ENCODE results near the gene TMEM209.

TMEM209 gene

DNA sequence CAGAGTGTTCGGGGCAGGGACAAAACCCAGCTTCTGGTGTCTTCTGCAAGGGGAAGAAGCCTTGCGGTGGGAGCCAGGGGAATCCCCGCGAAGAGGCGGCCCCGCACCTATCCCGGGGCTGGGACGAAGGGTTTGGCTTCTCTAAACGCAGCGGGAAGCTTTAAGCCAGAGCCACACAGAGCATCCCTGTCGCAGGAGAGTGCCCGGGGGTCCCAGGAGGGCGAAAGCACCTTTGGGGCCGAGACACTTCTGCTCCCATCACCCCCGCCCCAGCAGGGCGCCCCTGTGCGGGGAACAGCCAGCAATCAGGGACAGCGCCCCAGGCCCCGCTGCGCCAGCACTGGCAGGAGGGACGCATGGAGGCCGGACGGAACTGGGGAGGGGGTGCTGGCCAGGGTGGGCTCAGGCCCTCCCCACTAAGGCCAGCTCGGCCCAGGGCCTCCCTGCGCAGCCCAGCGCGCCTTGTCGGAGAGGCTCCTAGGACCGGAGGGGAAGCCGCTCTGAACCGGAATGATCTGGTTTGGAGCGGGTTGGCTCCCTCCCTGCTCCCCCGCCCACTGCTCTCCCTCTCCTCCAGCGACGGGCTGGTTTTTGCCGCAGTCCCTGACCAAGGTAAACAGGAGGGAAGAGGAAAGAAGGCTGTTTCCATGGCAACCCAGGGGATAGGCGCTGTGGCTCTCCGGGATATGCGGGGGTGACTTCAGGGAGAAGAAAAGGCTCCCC lies 63.9 kb downstream of the TMEM209 start:
- H3K36me3 ChIP-seq (ENCODE audit: control insufficient read depth in 2 of 2, insufficient read depth in 1 of 2, low read length in 2 of 2) = peaks cover 0 to 14% of the 10 kb centered on the region in 2 experiments; a peak in 2 of 3 replicates
- ChIA-PET CTCF (no interaction called here), POLR2A (no interaction called here)
- H3K9me3 ChIP-seq (ENCODE audit: control insufficient read depth, insufficient read depth, low read depth, low read length) = no peaks in the 10 kb centered on the region
- H3K27ac ChIP-seq (ENCODE audit: extremely low read depth, low read depth, low read length) = no peak overlapping the region
- H3K4me1 ChIP-seq (ENCODE audit: control insufficient read depth, insufficient read depth, low read length) = no peaks in the 10 kb centered on the region
- H3K4me3 ChIP-seq (ENCODE audit: low read depth, low read length) = no peak overlapping the region
- TF ChIP-seq BCL11A (tag by site-specific recombination; IDR thresholded peaks at IDR 0.05; ENCODE audit: low read depth) = no peak

DNA sequence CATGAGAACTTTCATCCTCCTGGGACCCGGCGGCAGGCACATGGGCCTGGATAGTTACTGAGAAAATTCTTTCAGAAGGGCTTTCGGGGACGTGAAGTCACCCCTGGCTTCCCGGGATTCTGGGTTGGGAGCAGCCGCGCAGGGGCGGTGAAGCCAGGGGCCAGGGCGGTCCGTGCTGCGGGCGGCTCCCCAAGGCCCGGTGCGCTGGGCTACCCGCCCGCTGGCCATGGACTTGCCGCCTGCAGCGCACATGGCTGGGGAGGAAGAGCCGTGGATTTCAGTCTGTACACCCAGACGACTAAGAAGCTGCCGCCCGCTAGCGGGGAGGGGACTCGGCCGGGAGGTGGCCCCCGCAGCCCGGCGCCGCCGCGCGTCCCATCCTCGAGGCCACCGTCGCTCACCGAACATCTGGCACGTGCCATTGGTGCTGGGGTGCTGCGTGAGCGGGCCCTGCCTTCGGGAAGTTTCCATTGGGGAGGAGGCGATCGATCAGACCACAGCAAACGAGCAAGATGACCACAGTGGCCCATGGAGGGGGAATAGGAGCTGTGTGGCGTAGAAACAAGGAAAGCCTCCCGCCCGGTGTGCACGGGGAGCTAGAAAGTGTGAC lies 64.5 kb downstream of the TMEM209 start:
- Histone ChIP-seq H3K9me3 (ENCODE audit: control insufficient read depth, insufficient read depth, low read depth, low read length) (no peaks in the 10 kb centered on the region), H3K36me3 (ENCODE audit: control insufficient read depth in 2 of 2, insufficient read depth in 1 of 2, low read length in 2 of 2) (peaks cover 0 to 15% of the 10 kb centered on the region in 2 experiments; a peak in 2 of 3 replicates), H3K27ac (ENCODE audit: extremely low read depth, low read depth, low read length) (no peak overlapping the region), H3K4me3 (ENCODE audit: low read depth, low read length) (no peak overlapping the region), H3K4me1 (ENCODE audit: control insufficient read depth, insufficient read depth, low read length) (no peaks in the 10 kb centered on the region)
- ChIA-PET POLR2A (no interaction called here), CTCF (no interaction called here)
- TF ChIP-seq, protein P1, sequence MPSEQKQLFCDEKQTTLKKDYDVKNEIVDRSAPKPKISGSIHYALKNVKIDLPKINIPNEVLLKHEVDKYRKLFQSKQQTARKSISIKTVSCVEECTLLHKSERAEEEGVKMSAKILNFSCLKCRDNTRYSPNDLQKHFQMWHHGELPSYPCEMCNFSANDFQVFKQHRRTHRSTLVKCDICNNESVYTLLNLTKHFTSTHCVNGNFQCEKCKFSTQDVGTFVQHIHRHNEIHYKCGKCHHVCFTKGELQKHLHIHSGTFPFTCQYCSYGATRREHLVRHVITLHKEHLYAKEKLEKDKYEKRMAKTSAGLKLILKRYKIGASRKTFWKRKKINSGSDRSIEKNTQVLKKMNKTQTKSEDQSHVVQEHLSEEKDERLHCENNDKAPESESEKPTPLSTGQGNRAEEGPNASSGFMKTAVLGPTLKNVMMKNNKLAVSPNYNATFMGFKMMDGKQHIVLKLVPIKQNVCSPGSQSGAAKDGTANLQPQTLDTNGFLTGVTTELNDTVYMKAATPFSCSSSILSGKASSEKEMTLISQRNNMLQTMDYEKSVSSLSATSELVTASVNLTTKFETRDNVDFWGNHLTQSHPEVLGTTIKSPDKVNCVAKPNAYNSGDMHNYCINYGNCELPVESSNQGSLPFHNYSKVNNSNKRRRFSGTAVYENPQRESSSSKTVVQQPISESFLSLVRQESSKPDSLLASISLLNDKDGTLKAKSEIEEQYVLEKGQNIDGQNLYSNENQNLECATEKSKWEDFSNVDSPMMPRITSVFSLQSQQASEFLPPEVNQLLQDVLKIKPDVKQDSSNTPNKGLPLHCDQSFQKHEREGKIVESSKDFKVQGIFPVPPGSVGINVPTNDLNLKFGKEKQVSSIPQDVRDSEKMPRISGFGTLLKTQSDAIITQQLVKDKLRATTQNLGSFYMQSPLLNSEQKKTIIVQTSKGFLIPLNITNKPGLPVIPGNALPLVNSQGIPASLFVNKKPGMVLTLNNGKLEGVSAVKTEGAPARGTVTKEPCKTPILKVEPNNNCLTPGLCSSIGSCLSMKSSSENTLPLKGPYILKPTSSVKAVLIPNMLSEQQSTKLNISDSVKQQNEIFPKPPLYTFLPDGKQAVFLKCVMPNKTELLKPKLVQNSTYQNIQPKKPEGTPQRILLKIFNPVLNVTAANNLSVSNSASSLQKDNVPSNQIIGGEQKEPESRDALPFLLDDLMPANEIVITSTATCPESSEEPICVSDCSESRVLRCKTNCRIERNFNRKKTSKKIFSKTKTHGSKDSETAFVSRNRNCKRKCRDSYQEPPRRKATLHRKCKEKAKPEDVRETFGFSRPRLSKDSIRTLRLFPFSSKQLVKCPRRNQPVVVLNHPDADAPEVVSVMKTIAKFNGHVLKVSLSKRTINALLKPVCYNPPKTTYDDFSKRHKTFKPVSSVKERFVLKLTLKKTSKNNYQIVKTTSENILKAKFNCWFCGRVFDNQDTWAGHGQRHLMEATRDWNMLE (tag by site-specific recombination; conservative IDR thresholded peaks at IDR 0.05; ENCODE audit: low read depth) = no peak
- no peak for TF ChIP-seq ZNF140 (tag by site-specific recombination; IDR thresholded peaks at IDR 0.05)
- TF ChIP-seq ZFHX2 (tag by site-specific recombination; conservative IDR thresholded peaks at IDR 0.05) = no peak
- TF ChIP-seq, protein P2, sequence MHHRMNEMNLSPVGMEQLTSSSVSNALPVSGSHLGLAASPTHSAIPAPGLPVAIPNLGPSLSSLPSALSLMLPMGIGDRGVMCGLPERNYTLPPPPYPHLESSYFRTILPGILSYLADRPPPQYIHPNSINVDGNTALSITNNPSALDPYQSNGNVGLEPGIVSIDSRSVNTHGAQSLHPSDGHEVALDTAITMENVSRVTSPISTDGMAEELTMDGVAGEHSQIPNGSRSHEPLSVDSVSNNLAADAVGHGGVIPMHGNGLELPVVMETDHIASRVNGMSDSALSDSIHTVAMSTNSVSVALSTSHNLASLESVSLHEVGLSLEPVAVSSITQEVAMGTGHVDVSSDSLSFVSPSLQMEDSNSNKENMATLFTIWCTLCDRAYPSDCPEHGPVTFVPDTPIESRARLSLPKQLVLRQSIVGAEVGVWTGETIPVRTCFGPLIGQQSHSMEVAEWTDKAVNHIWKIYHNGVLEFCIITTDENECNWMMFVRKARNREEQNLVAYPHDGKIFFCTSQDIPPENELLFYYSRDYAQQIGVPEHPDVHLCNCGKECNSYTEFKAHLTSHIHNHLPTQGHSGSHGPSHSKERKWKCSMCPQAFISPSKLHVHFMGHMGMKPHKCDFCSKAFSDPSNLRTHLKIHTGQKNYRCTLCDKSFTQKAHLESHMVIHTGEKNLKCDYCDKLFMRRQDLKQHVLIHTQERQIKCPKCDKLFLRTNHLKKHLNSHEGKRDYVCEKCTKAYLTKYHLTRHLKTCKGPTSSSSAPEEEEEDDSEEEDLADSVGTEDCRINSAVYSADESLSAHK (tag by site-specific recombination; IDR thresholded peaks at IDR 0.05) = no peak
- TF ChIP-seq MYNN (tag by site-specific recombination; IDR thresholded peaks at IDR 0.05; ENCODE audit: borderline replicate concordance) = no peak
- TF ChIP-seq GLI4 (tag by site-specific recombination; IDR thresholded peaks at IDR 0.05) = no peak
- TF ChIP-seq, protein P3, sequence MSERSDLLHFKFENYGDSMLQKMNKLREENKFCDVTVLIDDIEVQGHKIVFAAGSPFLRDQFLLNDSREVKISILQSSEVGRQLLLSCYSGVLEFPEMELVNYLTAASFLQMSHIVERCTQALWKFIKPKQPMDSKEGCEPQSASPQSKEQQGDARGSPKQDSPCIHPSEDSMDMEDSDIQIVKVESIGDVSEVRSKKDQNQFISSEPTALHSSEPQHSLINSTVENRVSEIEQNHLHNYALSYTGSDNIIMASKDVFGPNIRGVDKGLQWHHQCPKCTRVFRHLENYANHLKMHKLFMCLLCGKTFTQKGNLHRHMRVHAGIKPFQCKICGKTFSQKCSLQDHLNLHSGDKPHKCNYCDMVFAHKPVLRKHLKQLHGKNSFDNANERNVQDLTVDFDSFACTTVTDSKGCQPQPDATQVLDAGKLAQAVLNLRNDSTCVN (tag by site-specific recombination; optimal IDR thresholded peaks at IDR 0.05) = no peak
- TF ChIP-seq ZNF292 (tag by site-specific recombination; IDR thresholded peaks at IDR 0.05; ENCODE audit: borderline replicate concordance, low read depth) = no peak
- no peak for TF ChIP-seq ZFP69B (tag by site-specific recombination; IDR thresholded peaks at IDR 0.05)
- TF ChIP-seq ZNF174 (tag by site-specific recombination; IDR thresholded peaks at IDR 0.05) = no peak
- no peak for TF ChIP-seq ZNF121 (tag by site-specific recombination; IDR thresholded peaks at IDR 0.05)
- no peak for TF ChIP-seq ZNF404 (tag by site-specific recombination; IDR thresholded peaks at IDR 0.05)
- TF ChIP-seq, protein P4, sequence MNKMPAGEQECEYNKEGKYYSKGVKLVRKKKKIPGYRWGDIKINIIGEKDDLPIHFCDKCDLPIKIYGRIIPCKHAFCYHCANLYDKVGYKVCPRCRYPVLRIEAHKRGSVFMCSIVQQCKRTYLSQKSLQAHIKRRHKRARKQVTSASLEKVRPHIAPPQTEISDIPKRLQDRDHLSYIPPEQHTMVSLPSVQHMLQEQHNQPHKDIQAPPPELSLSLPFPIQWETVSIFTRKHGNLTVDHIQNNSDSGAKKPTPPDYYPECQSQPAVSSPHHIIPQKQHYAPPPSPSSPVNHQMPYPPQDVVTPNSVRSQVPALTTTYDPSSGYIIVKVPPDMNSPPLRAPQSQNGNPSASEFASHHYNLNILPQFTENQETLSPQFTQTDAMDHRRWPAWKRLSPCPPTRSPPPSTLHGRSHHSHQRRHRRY (tag by site-specific recombination; IDR thresholded peaks at IDR 0.05) = no peak
- TF ChIP-seq, protein P5, sequence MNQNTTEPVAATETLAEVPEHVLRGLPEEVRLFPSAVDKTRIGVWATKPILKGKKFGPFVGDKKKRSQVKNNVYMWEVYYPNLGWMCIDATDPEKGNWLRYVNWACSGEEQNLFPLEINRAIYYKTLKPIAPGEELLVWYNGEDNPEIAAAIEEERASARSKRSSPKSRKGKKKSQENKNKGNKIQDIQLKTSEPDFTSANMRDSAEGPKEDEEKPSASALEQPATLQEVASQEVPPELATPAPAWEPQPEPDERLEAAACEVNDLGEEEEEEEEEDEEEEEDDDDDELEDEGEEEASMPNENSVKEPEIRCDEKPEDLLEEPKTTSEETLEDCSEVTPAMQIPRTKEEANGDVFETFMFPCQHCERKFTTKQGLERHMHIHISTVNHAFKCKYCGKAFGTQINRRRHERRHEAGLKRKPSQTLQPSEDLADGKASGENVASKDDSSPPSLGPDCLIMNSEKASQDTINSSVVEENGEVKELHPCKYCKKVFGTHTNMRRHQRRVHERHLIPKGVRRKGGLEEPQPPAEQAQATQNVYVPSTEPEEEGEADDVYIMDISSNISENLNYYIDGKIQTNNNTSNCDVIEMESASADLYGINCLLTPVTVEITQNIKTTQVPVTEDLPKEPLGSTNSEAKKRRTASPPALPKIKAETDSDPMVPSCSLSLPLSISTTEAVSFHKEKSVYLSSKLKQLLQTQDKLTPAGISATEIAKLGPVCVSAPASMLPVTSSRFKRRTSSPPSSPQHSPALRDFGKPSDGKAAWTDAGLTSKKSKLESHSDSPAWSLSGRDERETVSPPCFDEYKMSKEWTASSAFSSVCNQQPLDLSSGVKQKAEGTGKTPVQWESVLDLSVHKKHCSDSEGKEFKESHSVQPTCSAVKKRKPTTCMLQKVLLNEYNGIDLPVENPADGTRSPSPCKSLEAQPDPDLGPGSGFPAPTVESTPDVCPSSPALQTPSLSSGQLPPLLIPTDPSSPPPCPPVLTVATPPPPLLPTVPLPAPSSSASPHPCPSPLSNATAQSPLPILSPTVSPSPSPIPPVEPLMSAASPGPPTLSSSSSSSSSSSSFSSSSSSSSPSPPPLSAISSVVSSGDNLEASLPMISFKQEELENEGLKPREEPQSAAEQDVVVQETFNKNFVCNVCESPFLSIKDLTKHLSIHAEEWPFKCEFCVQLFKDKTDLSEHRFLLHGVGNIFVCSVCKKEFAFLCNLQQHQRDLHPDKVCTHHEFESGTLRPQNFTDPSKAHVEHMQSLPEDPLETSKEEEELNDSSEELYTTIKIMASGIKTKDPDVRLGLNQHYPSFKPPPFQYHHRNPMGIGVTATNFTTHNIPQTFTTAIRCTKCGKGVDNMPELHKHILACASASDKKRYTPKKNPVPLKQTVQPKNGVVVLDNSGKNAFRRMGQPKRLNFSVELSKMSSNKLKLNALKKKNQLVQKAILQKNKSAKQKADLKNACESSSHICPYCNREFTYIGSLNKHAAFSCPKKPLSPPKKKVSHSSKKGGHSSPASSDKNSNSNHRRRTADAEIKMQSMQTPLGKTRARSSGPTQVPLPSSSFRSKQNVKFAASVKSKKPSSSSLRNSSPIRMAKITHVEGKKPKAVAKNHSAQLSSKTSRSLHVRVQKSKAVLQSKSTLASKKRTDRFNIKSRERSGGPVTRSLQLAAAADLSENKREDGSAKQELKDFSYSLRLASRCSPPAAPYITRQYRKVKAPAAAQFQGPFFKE (tag by site-specific recombination; IDR thresholded peaks at IDR 0.05; ENCODE audit: borderline replicate concordance) = no peak
